Right atrium auricular region (tissue), 2 donors: ENCODE results near the gene SLC6A11. TPM values are rescaled to one million over a fixed set of nuclear protein-coding genes. Genes with fewer than 3 reads are reported as not detected.

Experiments used
- DNase-seq: peaks from one replicate; pipeline ENCODE4 v3.0.0-alpha.2; 2019; ENCODE audit warnings: low spot score
- H3K27ac ChIP-seq, 2 donors: fragments of 200-600 bp; sonication (generic); 1 replicate in 1 of 2; 2 replicates in 1 of 2; pipeline ENCODE4 v1.5.1; 2016 to 2019
- H3K27me3 ChIP-seq, 2 donors: fragments of 200-600 bp; sonication (generic); one replicate each; pipeline versions ENCODE4 v1.5.1 to v1.6.0; 2017 to 2019
- H3K36me3 ChIP-seq: fragments of 200-600 bp; sonication (generic); one replicate; pipeline ENCODE4 v1.5.1; 2016
- H3K4me1 ChIP-seq, 2 donors: fragments of 200-600 bp; sonication (generic); one replicate each; pipeline versions ENCODE4 v1.5.1 to v1.6.0; 2017 to 2019
- H3K4me3 ChIP-seq, 2 donors: fragments of 200-600 bp; sonication (generic); 1 replicate in 1 of 2; 2 replicates in 1 of 2; pipeline ENCODE4 v1.5.1; 2017 to 2019; ENCODE audit warnings: mild to moderate bottlenecking in 1 of 2, moderate library complexity in 1 of 2
- H3K9me3 ChIP-seq, 2 donors: fragments of 200-600 bp; sonication (generic); one replicate each; pipeline ENCODE4 v1.5.1; 2019
- total RNA-seq, 2 donors: library from RNA; depleted of rRNA; stranded (reverse); fragments of >200 nt; gene quantifications; one replicate each; pipeline ENCODE4 v1.1.0, GENCODE V29; 2016
- TF ChIP-seq, protein P1 (sequence below), 2 donors: fragments of 200-600 bp; sonication (generic); IDR thresholded peaks; one replicate each; pipeline ENCODE4 v1.5.1; 2019; ENCODE audit warnings: antibody characterized with exemption in 2 of 2

SLC6A11 gene
- total RNA-seq, 2 donors from 2014 or later: not detected

DNA sequence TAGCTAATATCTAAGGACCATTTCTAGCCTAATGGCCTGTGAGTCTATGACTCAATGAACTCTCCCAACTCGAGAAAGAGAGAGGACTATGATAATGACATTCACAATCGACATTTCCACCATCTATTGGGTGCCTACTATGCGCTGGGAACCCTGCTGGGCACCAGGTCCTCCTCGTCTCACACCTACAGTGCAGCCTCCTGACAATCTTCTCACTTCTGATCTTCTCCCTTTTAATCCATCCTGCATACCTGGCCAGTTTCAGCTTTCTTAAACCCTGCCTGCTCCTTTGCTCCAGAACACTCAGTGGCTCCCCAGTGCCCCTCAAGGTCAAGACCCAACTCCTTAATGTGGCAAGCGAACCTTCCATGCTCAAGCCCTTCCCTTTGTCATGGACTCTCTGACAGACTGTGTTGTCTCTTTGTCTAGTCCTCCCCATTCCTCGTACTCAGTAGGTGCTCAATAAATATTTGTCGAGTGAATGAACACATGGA, 173.0 kb downstream of the SLC6A11 start:
- H3K4me3 ChIP-seq: no peak overlapping the region
- H3K27ac ChIP-seq: no peak overlapping the region
- DNase-seq: no peak
- H3K36me3 ChIP-seq: no peaks in the 10 kb centered on the region
- no peaks in the 10 kb centered on the region for H3K9me3 ChIP-seq
- peaks cover 0 to 6% of the 10 kb centered on the region in 2 donors for H3K27me3 ChIP-seq
- TF ChIP-seq, protein P1, sequence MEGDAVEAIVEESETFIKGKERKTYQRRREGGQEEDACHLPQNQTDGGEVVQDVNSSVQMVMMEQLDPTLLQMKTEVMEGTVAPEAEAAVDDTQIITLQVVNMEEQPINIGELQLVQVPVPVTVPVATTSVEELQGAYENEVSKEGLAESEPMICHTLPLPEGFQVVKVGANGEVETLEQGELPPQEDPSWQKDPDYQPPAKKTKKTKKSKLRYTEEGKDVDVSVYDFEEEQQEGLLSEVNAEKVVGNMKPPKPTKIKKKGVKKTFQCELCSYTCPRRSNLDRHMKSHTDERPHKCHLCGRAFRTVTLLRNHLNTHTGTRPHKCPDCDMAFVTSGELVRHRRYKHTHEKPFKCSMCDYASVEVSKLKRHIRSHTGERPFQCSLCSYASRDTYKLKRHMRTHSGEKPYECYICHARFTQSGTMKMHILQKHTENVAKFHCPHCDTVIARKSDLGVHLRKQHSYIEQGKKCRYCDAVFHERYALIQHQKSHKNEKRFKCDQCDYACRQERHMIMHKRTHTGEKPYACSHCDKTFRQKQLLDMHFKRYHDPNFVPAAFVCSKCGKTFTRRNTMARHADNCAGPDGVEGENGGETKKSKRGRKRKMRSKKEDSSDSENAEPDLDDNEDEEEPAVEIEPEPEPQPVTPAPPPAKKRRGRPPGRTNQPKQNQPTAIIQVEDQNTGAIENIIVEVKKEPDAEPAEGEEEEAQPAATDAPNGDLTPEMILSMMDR (IDR thresholded peaks at IDR 0.05): no peak
- peaks cover 0 to 18% of the 10 kb centered on the region in 2 donors for H3K4me1 ChIP-seq

Other genes starting within 250 kb of the SLC6A11 start
- 1 to 10 TPM; 1.3 to 4.1 TPM for gene SLC6A1, start 176.5 kb downstream of the SLC6A11 start, total RNA-seq